CD4-positive, alpha-beta T cell treated with Interleukin-12 subunit alpha and Interleukin-12 subunit beta, for 1 hour (primary cell): ENCODE data around the gene TMEM200B.
"Not testable (repeated sequence)": the region's sequence is repeated elsewhere in the genome, so short reads cannot be mapped to it uniquely, and the experiment has no call there.

Experiments
- DNase-seq: peaks from one replicate; pipeline ENCODE4 v3.0.0-alpha.2; 2020

The TMEM200B gene

GRCh38 chr1:29133861-29134694, 10.4 kb upstream of the TMEM200B start:
- DNase-seq = no peak

GRCh38 chr1:29131056-29131455, 7.4 kb upstream of the TMEM200B start:
- DNase-seq = not testable (repeated sequence)

DNA sequence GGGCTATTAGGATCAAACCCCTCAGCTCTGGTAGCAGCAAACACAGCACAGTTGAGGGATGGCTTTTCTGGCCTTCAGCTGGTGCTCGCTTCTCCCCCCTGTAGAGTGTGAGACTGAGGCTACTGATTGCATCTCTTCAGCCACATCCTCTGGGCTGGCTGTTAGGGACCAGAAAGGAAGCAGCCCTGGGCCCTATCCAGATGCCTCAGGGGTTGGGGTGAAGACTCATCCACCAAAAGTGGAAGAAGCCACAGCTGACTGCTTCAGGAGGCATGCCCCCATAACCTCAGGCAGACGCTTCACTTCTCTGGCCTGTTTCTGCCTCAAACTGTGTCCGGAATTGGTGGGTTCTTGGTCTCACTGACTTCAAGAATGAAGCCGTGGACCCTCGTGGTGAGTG, 6.2 kb upstream of the TMEM200B start:
- no peak for DNase-seq

GRCh38 chr1:29128739-29129138, 5.0 kb upstream of the TMEM200B start:
- DNase-seq = no peak

DNA sequence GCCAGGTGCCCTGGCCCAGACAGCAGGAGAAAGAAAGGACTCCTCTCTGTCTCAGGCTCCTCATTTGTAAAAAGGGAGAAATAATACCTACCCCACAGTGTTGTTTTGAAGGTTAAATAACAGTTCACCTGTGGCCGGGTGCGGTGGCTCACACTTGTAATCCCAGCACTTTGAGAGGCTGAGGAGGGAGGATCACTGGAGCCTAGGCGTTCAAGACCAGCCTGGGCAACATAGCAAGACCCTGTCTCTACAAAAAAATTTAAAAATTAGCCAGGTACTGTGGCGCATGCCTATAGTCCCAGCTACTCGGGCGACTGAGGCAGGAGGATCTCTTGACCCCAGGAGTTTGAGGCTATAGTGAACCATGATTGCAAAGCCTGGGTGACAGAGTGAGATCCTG, 2.5 kb upstream of the TMEM200B start:
- no peak for DNase-seq

DNA sequence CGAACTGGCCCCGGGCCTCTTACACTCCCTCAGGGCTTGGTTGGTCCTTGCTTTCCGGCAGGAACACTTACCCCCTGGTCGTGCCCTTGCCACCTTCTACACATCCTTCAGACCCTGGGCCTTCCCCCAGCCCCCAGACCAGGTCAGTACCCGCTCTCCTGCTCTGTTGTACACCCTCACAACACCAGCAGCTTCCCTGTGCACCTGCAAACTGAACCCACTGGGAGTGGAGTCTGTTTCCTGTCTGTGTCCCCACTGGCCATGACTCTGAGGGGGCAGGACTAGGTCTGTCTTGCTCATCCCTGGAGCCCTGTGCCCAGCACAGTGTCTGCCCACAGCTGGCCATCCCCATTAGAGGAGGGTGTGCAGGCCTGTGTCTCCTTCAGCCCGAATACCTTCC, 2.1 kb upstream of the TMEM200B start:
- DNase-seq = no peak

DNA sequence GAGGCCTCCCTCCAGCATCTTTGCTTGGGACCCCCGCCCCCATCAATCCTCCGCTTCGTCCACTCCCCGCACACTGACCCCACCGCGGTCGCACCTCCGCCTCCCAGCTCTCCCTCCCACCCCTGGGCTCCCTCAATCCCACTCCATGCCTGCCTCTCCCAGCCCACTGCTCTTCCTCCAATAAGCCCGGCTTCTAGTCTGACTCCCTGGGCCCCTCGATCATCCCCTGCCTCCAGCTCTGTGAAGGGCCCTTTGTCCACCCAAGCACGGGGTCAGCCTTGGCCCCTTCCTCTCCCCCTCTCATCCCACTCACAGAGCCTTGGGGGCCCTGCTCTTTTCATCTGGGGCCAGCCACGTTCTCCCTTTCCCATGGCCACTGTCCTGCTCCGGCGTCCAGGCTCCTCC, 1.5 kb upstream of the TMEM200B start:
- no peak for DNase-seq

GRCh38 chr1:29124366-29125236, 898 bp upstream of the TMEM200B start:
- DNase-seq = peak; percentile 48

GRCh38 chr1:29123053-29123886, 433 bp downstream of the TMEM200B start:
- DNase-seq = peak; percentile 14

DNA sequence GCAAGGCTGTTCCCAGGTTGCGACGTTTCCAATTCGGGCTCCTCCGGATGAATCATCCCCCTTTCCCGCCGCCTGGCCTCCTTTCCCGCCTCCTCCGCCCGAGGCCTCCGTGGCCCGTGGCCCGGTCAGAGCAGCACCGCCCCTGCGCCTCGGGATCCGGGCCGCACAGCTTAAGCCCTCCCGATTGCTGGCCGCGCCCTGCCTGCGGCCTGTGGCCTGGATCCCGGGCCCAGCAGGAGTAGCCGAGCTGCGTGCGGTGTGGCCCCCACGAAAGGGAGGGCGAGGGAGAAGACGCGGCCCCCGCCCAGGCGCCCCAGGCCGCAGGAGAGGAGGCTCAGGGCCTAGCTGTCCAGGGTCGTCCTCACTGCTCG, 1.0 kb downstream of the TMEM200B start:
- no peak for DNase-seq

- no peak for DNase-seq
Observed at GRCh38 chr1:29121936-29122681, 1.6 kb downstream of the TMEM200B start.

- DNase-seq = no peak
Observed at GRCh38 chr1:29121516-29121935, 2.2 kb downstream of the TMEM200B start.

GRCh38 chr1:29120947-29121485, 2.7 kb downstream of the TMEM200B start:
- DNase-seq = peak; percentile 69

DNA sequence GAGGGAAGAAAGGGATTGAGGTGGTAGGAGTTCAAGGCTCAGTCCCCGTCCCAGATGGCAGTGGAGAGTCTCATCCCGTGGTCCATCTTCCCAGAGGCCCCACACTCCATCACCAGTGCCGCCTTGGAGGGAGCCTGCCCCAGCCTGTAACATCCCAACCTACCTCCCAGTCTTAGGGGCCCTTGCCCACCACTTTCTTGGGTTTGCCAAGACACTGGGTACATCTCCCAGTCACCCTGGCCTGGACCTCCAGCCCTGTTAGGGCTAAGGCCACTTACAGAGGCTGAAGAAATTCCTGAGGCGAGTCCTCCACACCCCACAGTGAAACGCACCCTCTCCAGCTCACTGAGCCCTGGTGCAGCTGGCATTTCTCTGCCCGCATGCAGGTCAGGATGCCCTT, 3.3 kb downstream of the TMEM200B start:
- DNase-seq = no peak

DNA sequence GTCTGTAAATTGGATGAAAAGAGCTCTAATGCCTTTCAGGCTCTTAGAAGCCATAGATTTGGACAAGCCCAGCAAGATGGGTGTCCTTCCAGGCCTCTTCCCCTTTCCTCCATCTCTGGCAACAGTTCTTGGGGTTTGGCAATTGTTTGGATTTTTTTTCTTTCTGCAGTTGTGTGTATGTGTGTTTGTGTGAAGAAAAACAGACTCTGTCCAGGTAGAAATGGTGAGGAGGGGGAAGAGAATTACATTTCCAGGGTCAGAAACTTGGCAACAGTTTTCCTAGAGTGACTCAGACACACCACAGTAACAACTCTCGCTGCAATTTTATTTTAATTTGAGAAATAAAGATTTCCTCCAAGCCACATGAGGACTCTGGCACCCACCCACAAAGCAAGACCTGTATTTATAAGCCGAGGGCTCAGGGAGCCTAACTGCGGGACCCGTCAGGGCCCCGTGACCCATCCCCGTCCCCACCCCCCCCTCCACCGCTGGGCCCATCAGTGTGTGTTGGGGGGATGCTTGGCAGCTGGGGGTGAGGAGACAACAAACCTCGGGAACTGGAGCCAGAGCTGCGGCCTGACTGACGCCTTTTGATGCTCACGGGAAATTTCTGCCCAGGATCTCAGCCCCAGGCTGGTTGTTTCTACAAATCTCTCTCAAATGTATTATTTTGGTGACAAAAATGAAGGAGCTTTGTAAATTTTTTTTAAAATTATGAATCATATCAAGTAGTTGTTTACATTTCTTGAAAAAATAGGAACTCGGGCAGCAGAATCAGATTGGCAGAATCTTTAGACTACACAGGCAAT, 4.4 kb downstream of the TMEM200B start:
- no peak for DNase-seq

- no peak for DNase-seq
Observed at GRCh38 chr1:29117381-29117780, 6.3 kb downstream of the TMEM200B start.

DNA sequence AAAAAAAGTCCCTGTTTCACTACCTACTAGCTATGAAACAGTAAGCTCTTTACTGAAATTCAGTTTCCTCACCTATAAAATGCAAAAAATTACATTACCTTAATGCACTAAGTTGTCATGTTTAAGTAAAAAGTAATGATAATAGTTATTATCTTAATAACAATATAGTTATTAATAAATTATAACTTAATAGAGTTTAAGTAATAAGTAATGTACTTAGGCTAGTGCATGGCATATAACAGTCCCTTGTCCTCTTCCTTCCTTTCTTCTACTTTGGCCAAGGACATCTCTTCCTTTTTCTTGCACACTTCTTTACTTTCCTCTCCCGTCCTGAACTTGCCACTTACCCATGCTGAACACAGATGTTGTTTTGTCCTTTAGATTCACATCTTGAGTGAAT, 9.0 kb downstream of the TMEM200B start:
- DNase-seq = no peak

GRCh38 chr1:29113413-29114117, 10.1 kb downstream of the TMEM200B start:
- DNase-seq = no peak

- no peak for DNase-seq
Observed at GRCh38 chr1:29112705-29113412, 10.8 kb downstream of the TMEM200B start.

GRCh38 chr1:29108041-29108440, 15.7 kb downstream of the TMEM200B start:
- not testable (repeated sequence) for DNase-seq
